AG04450 (cell line): ENCODE measurements around the gene WNT4. TPM values are rescaled to one million over a fixed set of nuclear protein-coding genes. Genes with fewer than 3 reads are reported as not detected.
A peak's percentile ranks its signal among the peaks of the same experiment; 100 is the strongest.

Experiments
- CTCF ChIA-PET: fragments of 300-600, 350-600 bp; formaldehyde crosslinking; extraction: SDS; loops from one replicate; lab custom pipeline; 2022; ENCODE audit warnings: antibody characterized with exemption, inconsistent platforms; lab: Charles Lee
- POLR2A ChIA-PET: fragments of 350-600 bp; formaldehyde crosslinking; extraction: SDS; loops from one replicate; lab custom pipeline; 2021; ENCODE audit warnings: antibody characterized with exemption, inconsistent platforms; lab: Yijun Ruan, JAX
- DNase-seq: peaks from one replicate; pipeline ENCODE4 v3.0.0-alpha.2; 2011; ENCODE audit warnings: low read depth, low spot score
- H3K27ac ChIP-seq: one replicate; pipeline ENCODE4 v1.5.1; 2012; ENCODE audit warnings: low read depth, low read length, control low read depth
- H3K27me3 ChIP-seq: one replicate; pipeline ENCODE4 v1.6.0; 2012; ENCODE audit warnings: low read length; ENCODE audit not compliant: control insufficient read depth, insufficient read depth
- H3K4me3 ChIP-seq: 2 replicates; pipeline ENCODE4 v1.5.1; 2011; ENCODE audit warnings: mild to moderate bottlenecking, low read depth, low read length, control low read depth
- H3K9me3 ChIP-seq: 2 replicates; pipeline ENCODE4 v1.5.1; 2012; ENCODE audit warnings: low read length; ENCODE audit not compliant: control insufficient read depth, insufficient read depth
- CTCF ChIP-seq: IDR thresholded peaks from 2 replicates; pipeline ENCODE4 v1.5.1; 2011; ENCODE audit warnings: low read depth, low read length, control low read depth, inconsistent platforms
- polyA plus RNA-seq: library from polyadenylated mRNA; depleted of rRNA; stranded (reverse); fragments of >200 nt; gene quantifications from 2 replicates; pipeline ENCODE4 v1.2.3, GENCODE V29; 2011

WNT4 gene
- polyA plus RNA-seq, 1 experiment = not detected

- H3K27ac ChIP-seq = no peak overlapping the region
- TF ChIP-seq CTCF = no peak
- ChIA-PET CTCF (interaction anchor here (1.0 to 2.1 kb wide), 6 partner anchors 9 to 284 kb away, joined by 3 to 15 read pairs (median 4); no protein-coding TSS in a partner anchor), POLR2A (interaction anchor here (1.0 kb wide), 1 partner anchor 21 kb away, joined by 3 read pairs; no protein-coding TSS in a partner anchor)
- H3K27me3 ChIP-seq = peaks cover 3% of the 10 kb centered on the region
- no peak for DNase-seq
- H3K4me3 ChIP-seq = no peak overlapping the region
- H3K9me3 ChIP-seq = no peaks in the 10 kb centered on the region; the same call in 1 of the 2 replicates
Measured at GRCh38 chr1:22132517-22133235, 10.2 kb downstream of the WNT4 start.

GRCh38 chr1:22131875-22132486, 10.9 kb downstream of the WNT4 start:
- CTCF ChIA-PET = interaction anchor here (0.7 to 2.1 kb wide), 6 partner anchors 9 to 522 kb away, joined by 3 to 15 read pairs (median 4); no protein-coding TSS in a partner anchor
- Histone ChIP-seq H3K27me3 (peaks cover 2% of the 10 kb centered on the region), H3K4me3 (no peak overlapping the region), H3K27ac (no peak overlapping the region), H3K9me3 (no peaks in the 10 kb centered on the region; the same call in 1 of the 2 replicates)
- POLR2A ChIA-PET = interaction anchor here (1.0 kb wide), 1 partner anchor 20 kb away, joined by 3 read pairs; no protein-coding TSS in a partner anchor
- no peak for DNase-seq
- peak; percentile 61 for TF ChIP-seq CTCF

- Histone ChIP-seq H3K4me3 (no peak overlapping the region), H3K27ac (no peak overlapping the region), H3K27me3 (peaks cover 2% of the 10 kb centered on the region), H3K9me3 (no peaks in the 10 kb centered on the region; the same call in 1 of the 2 replicates)
- ChIA-PET POLR2A (no interaction called here), CTCF (no interaction called here)
- DNase-seq = no peak
- TF ChIP-seq CTCF = no peak
Measured at GRCh38 chr1:22131062-22131461, 11.8 kb downstream of the WNT4 start.

- no peaks in the 10 kb centered on the region for H3K27me3 ChIP-seq
- H3K4me3 ChIP-seq = no peak overlapping the region
- ChIA-PET CTCF (no interaction called here), POLR2A (no interaction called here)
- TF ChIP-seq CTCF = no peak
- H3K9me3 ChIP-seq = no peaks in the 10 kb centered on the region; the same call in 1 of the 2 replicates
- no peak overlapping the region for H3K27ac ChIP-seq
- DNase-seq = no peak
Measured at GRCh38 chr1:22129501-22130117, 13.3 kb downstream of the WNT4 start.

- Histone ChIP-seq H3K27me3 (no peaks in the 10 kb centered on the region), H3K9me3 (no peaks in the 10 kb centered on the region; the same call in 1 of the 2 replicates), H3K4me3 (no peak overlapping the region), H3K27ac (no peak overlapping the region)
- POLR2A ChIA-PET = no interaction called here
- no peak for TF ChIP-seq CTCF
- CTCF ChIA-PET = no interaction called here
- DNase-seq = no peak
Measured at GRCh38 chr1:22128392-22128791, 14.5 kb downstream of the WNT4 start.
